ENCODE measurements around the gene KCNJ12.

DNA sequence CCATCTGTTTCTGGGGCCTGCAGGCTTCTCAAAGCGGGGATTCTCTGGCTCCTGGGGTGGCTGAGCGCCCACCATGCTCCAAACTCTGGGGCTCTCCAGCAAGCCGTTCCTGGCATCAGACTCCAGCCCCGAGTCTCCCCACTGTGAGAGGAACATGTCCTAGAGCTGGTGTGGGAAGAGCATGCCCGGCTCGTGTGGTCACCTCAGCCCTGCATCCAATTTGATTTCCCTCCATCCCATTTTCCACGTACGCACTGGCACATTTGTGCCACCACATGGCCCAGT lies 23.2 kb upstream of the KCNJ12 start:
- TF ChIP-seq POLR2AphosphoS5 (IDR thresholded peaks at IDR 0.05; ENCODE audit: low read depth, low read length) (no peak), REST (IDR thresholded peaks at IDR 0.05; ENCODE audit: insufficient read depth in 1 of 2, low read depth in 2 of 2, low read length in 2 of 2) (no peak), SIN3A (IDR thresholded peaks at IDR 0.05; ENCODE audit: borderline replicate concordance, insufficient read depth, low read length) (no peak)

All from PFSK-1 (cell line).